MM.1S (cell line): ENCODE results near the gene ADSS1.

ENCODE experiments used
- DNase-seq: peaks from one replicate; pipeline ENCODE4 v3.0.0-alpha.2; 2015
- H2AFZ ChIP-seq: fragments of 300-600 bp; sonication (generic); 2 replicates; pipeline ENCODE4 v1.6.0; 2016; ENCODE audit warnings: antibody characterized with exemption, low read length
- H3F3A ChIP-seq: fragments of 300-600 bp; sonication (generic); 2 replicates; pipeline ENCODE4 v1.6.1; 2016; ENCODE audit warnings: mild to moderate bottlenecking, antibody characterized with exemption, low read length, moderate library complexity, mixed read lengths; ENCODE audit not compliant: insufficient read depth
- H3K27ac ChIP-seq: fragments of 300-600 bp; sonication (generic); 2 replicates; pipeline ENCODE4 v1.5.1; 2016; ENCODE audit warnings: mild to moderate bottlenecking, low read length
- H3K27me3 ChIP-seq: fragments of 300-600 bp; sonication (generic); replicated peaks from 2 replicates; pipeline ENCODE4 v1.6.0; 2016; ENCODE audit warnings: low read length; ENCODE audit not compliant: insufficient read depth
- H3K36me3 ChIP-seq: fragments of 300-600 bp; sonication (generic); replicated peaks from 2 replicates; pipeline ENCODE4 v1.6.1; 2016; ENCODE audit warnings: mild to moderate bottlenecking, low read length, mixed read lengths; ENCODE audit not compliant: insufficient read depth
- H3K4me1 ChIP-seq: fragments of 300-600 bp; sonication (generic); 2 replicates; pipeline ENCODE4 v1.6.1; 2016; ENCODE audit warnings: low read length, mixed read lengths
- H3K4me2 ChIP-seq: fragments of 300-600 bp; sonication (generic); 2 replicates; pipeline ENCODE4 v1.6.0; 2016; ENCODE audit warnings: low read depth, low read length
- H3K4me3 ChIP-seq: fragments of 300-600 bp; sonication (generic); 2 replicates; pipeline ENCODE4 v1.5.1; 2016; ENCODE audit warnings: low read length, mixed read lengths
- H3K79me2 ChIP-seq: fragments of 300-600 bp; sonication (generic); 2 replicates; pipeline ENCODE4 v1.6.1; 2016; ENCODE audit warnings: mixed run types, low read length, mixed read lengths
- H3K9ac ChIP-seq: fragments of 300-600 bp; sonication (generic); 2 replicates; pipeline ENCODE4 v1.6.1; 2016; ENCODE audit warnings: low read length, mixed read lengths
- H3K9me2 ChIP-seq: fragments of 300-600 bp; sonication (generic); replicated peaks from 2 replicates; pipeline ENCODE4 v1.6.1; 2016; ENCODE audit warnings: mild to moderate bottlenecking, low read length, mixed read lengths; ENCODE audit not compliant: insufficient read depth
- H3K9me3 ChIP-seq: fragments of 300-600 bp; sonication (generic); replicated peaks from 2 replicates; pipeline ENCODE4 v1.6.1; 2016; ENCODE audit warnings: mild to moderate bottlenecking, low read length, mixed read lengths; ENCODE audit not compliant: insufficient read depth
- H4K20me1 ChIP-seq: fragments of 300-600 bp; sonication (generic); 2 replicates; pipeline ENCODE4 v1.6.1; 2016; ENCODE audit warnings: mild to moderate bottlenecking, low read length, moderate library complexity, mixed read lengths; ENCODE audit not compliant: insufficient read depth
- CTCF ChIP-seq: fragments of 300-600 bp; sonication (generic); IDR thresholded peaks from 2 replicates; pipeline ENCODE4 v1.5.1; 2016; ENCODE audit warnings: antibody characterized with exemption, low read length, mixed read lengths
- EZH2 ChIP-seq: fragments of 300-600 bp; sonication (generic); optimal IDR thresholded peaks from 2 replicates; pipeline ENCODE3; 2017; ENCODE audit warnings: low read depth, mild to moderate bottlenecking, antibody characterized with exemption, low read length, mixed read lengths
- EZH2phosphoT487 ChIP-seq: fragments of 300-600 bp; sonication (generic); IDR thresholded peaks from 2 replicates; pipeline ENCODE4 v1.6.1; 2018; ENCODE audit warnings: antibody characterized with exemption, low read length

Gene ADSS1

GRCh38 chr14:104723651-104724406, at the start of gene ADSS1:
ADSS1 (plus strand) TSS chr14:104724229; CDS start chr14:104724271, 42 bp downstream.
- Histone ChIP-seq H3K4me3 (peak within 1 kb of the TSS; percentile 71), H3K79me2 (no peaks in the 10 kb centered on the region), H3K4me2 (peak within 1 kb of the TSS; percentile 63; the same call in 1 of the 2 replicates), H2AFZ (peak within 1 kb of the TSS; percentile 78; the same call in 1 of the 2 replicates), H3K27ac (no peak within 1 kb of the TSS), H3K9me3 (no peaks in the 10 kb centered on the region), H3K27me3 (peaks cover 32% of the 10 kb centered on the region), H3K36me3 (no peaks in the 10 kb centered on the region), H3K9ac (no peak within 1 kb of the TSS), H3K4me1 (peaks cover 10% of the 10 kb centered on the region; the same call in 1 of the 2 replicates), H4K20me1 (no peaks in the 10 kb centered on the region), H3K9me2 (no peaks in the 10 kb centered on the region), H3F3A (no peaks in the 10 kb centered on the region)
- TF ChIP-seq CTCF = peak; percentile 65
- TF ChIP-seq EZH2 = no peak
- DNase-seq = peak; percentile 15

GRCh38 chr14:104675447-104675846, 48.6 kb upstream of the ADSS1 start:
- no peaks in the 10 kb centered on the region for H3K9me2 ChIP-seq
- no peak overlapping the region for H2AFZ ChIP-seq
- no peak overlapping the region for H3K4me3 ChIP-seq
- peaks cover 32% of the 10 kb centered on the region for H3K27me3 ChIP-seq
- H4K20me1 ChIP-seq = no peaks in the 10 kb centered on the region
- H3K9ac ChIP-seq = no peak overlapping the region
- H3K9me3 ChIP-seq = no peaks in the 10 kb centered on the region
- no peak for TF ChIP-seq EZH2phosphoT487
- no peak for TF ChIP-seq EZH2
- no peak for TF ChIP-seq CTCF
- no peaks in the 10 kb centered on the region for H3F3A ChIP-seq
- no peaks in the 10 kb centered on the region for H3K4me1 ChIP-seq
- no peak overlapping the region for H3K4me2 ChIP-seq
- no peaks in the 10 kb centered on the region for H3K36me3 ChIP-seq
- H3K79me2 ChIP-seq = no peaks in the 10 kb centered on the region
- H3K27ac ChIP-seq = no peak overlapping the region
- no peak for DNase-seq

- no peak for DNase-seq
- no peak overlapping the region for H3K27ac ChIP-seq
- H2AFZ ChIP-seq = no peak overlapping the region
- no peaks in the 10 kb centered on the region for H3K79me2 ChIP-seq
- H3K4me3 ChIP-seq = no peak overlapping the region
- no peaks in the 10 kb centered on the region for H3K9me2 ChIP-seq
- H3K4me1 ChIP-seq = no peaks in the 10 kb centered on the region
- TF ChIP-seq EZH2 = no peak
- TF ChIP-seq EZH2phosphoT487 = no peak
- no peak for TF ChIP-seq CTCF
- no peak overlapping the region for H3K4me2 ChIP-seq
- no peaks in the 10 kb centered on the region for H3K9me3 ChIP-seq
- no peaks in the 10 kb centered on the region for H4K20me1 ChIP-seq
- no peaks in the 10 kb centered on the region for H3K36me3 ChIP-seq
- no peak overlapping the region for H3K9ac ChIP-seq
- H3F3A ChIP-seq = no peaks in the 10 kb centered on the region
- H3K27me3 ChIP-seq = peaks cover 24% of the 10 kb centered on the region
Measured at GRCh38 chr14:104676130-104676693, 47.8 kb upstream of the ADSS1 start.
